Neuron (in vitro differentiated cells): ENCODE measurements around the gene EIF4E1B.

ENCODE experiments used
- H2AFZ ChIP-seq: one replicate; pipeline ENCODE4 v1.6.1; 2013; ENCODE audit warnings: low read depth, mild to moderate bottlenecking, inconsistent platforms, low read length, moderate library complexity
- H3K27me3 ChIP-seq: one replicate; pipeline ENCODE4 v1.6.1; 2013; ENCODE audit warnings: low read length; ENCODE audit not compliant: insufficient read depth
- H3K36me3 ChIP-seq: one replicate; pipeline ENCODE4 v1.6.1; 2013; ENCODE audit warnings: low read length; ENCODE audit not compliant: insufficient read depth
- H3K4me1 ChIP-seq: one replicate; pipeline ENCODE4 v1.6.1; 2013; ENCODE audit warnings: low read length; ENCODE audit not compliant: insufficient read depth
- H3K4me3 ChIP-seq: 2 replicates; pipeline ENCODE4 v1.5.1; 2013; ENCODE audit warnings: mild to moderate bottlenecking, low read length, moderate library complexity
- H3K9me3 ChIP-seq: one replicate; pipeline ENCODE4 v1.6.1; 2013; ENCODE audit warnings: low read length

Gene EIF4E1B

DNA sequence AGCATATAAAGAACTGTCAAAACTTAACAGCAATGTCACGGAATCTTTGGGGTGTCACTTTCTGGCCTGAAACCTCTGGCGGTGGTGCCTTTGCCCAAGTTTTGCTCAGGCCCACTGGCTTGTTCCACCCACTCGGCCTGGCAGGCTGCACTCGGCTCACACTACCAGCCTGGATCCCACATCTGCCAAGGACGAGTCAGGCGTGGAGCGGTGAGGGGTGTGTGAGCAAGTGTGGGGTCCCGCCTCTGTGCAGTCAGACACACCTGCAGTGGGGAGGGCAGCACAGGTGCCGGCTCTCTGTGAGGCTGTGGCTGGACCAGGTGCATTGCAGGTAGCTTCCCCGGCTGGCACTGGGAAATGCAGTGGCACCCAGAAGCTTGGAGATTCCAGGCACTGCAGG lies 56.8 kb downstream of the EIF4E1B start:
- Histone ChIP-seq H2AFZ (no peak overlapping the region), H3K4me3 (no peak overlapping the region), H3K36me3 (no peaks in the 10 kb centered on the region), H3K27me3 (peaks cover 20% of the 10 kb centered on the region), H3K4me1 (no peaks in the 10 kb centered on the region), H3K9me3 (no peaks in the 10 kb centered on the region)

DNA sequence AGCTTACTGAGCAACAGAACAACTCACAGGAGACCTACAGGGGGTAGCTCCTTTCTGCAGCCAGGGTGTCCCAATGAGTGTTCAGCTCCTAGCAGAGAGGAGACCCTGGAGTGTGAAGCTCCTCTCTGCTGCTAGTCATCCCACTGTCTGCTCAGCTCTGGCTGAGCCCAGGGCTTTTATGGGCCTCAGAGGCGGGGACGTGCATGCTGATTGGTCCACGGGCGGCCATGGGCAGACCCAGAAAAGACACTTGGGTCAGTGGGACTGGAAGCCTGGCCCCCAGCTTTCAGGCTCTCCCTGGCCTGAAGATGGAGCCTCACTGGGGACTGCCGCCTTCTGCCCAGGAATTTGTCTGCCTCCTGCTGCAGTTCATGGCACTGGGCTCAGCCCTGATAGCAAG lies 57.4 kb downstream of the EIF4E1B start:
- H3K4me1 ChIP-seq, result no peaks in the 10 kb centered on the region
- no peak overlapping the region for H2AFZ ChIP-seq
- H3K4me3 ChIP-seq, result no peak overlapping the region
- H3K27me3 ChIP-seq, result peaks cover 15% of the 10 kb centered on the region
- H3K9me3 ChIP-seq, result no peaks in the 10 kb centered on the region
- no peaks in the 10 kb centered on the region for H3K36me3 ChIP-seq

DNA sequence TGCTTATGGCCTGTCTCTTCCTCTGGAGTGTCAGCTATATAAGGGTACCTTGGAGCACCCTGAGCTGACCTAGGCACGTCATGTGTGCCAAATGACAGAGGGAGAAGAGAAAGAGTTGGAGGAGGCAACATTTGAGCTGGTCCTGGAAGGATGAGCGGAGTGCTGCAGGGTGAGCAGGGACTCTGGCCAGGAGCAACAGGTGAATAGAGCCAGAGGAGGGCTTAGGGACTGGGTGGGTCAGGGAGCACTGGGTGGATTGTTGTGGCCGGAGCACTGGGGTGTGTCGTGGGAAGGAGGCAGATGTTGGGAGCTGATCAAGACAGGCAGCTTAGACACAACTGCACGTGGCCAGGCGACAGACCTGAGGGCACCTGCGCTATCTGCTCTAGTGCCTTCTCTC lies 60.4 kb downstream of the EIF4E1B start:
- no peaks in the 10 kb centered on the region for H3K9me3 ChIP-seq
- H3K36me3 ChIP-seq, result no peaks in the 10 kb centered on the region
- no peak overlapping the region for H3K4me3 ChIP-seq
- no peak overlapping the region for H2AFZ ChIP-seq
- peaks cover 34% of the 10 kb centered on the region for H3K27me3 ChIP-seq
- H3K4me1 ChIP-seq, result no peaks in the 10 kb centered on the region

DNA sequence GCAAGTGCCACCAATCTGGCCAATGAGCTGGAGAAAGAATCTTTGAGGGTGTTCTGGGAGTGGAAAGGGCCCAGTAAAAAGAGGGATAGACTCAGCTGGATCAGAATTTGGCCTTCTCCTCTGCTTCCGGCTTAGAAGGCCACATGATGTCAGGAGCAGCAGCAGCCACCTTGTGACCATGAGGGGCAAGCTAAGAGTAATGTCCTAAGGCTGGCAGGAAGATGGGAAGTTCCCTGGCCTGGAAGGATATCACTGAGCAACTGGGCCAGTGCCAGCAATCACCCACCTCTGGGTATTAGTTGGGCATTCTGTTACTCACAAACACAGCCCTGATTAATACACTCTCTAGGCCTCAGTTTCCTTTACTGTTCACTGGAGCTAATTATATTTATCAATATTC lies 61.0 kb downstream of the EIF4E1B start:
- no peak overlapping the region for H2AFZ ChIP-seq

DNA sequence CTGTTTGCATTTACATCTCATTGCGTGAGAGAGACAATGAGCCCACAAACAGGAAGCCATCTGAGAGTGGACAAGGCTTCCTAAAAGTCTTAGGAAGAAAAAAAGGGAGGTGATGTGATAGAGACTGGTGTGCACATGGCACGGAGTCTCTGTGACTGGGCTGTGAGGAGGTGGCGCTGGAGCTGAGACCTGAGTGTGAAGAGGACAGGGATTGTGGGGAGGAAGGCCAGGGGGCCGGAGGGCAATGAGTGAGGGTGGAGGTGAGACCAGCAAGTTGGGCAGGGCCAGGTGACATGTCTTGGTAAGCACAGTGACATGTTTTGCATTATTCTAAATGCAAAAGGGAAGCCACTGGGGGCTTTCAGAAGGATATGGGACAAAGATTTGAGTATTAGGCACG lies 61.9 kb downstream of the EIF4E1B start:
- Histone ChIP-seq H3K9me3 (no peaks in the 10 kb centered on the region), H3K27me3 (peaks cover 45% of the 10 kb centered on the region), H3K4me3 (no peak overlapping the region), H3K4me1 (no peaks in the 10 kb centered on the region), H3K36me3 (no peaks in the 10 kb centered on the region), H2AFZ (no peak overlapping the region)

More for the DNA sequence above, 61.0 kb downstream of the EIF4E1B start:
- Histone ChIP-seq H3K4me3 (no peak overlapping the region), H3K9me3 (no peaks in the 10 kb centered on the region), H3K27me3 (peaks cover 37% of the 10 kb centered on the region), H3K4me1 (no peaks in the 10 kb centered on the region), H3K36me3 (no peaks in the 10 kb centered on the region)

- Histone ChIP-seq H3K4me1 (no peaks in the 10 kb centered on the region), H2AFZ (no peak overlapping the region), H3K4me3 (no peak overlapping the region), H3K9me3 (no peaks in the 10 kb centered on the region), H3K36me3 (no peaks in the 10 kb centered on the region), H3K27me3 (peaks cover 46% of the 10 kb centered on the region)
Measured at GRCh38 chr5:176692839-176693476, 62.5 kb downstream of the EIF4E1B start.

DNA sequence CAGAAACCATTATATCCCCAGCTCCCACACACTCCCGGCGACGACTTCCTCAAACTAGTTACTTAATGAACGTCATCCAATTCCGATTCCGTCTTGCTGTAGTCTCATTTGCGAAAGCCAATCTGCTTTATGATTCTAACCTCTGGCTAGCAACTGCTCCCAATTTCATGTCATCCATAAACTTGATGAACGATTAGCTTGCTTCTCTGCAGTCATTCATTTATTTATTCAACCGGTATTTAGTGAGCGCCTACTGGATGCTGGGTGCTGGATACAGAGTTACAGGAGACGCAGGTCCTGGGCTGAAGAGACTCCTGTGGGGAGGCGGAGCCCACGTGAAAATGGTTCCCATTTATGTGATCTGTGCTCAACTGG lies 63.0 kb downstream of the EIF4E1B start:
- Histone ChIP-seq H3K9me3 (no peaks in the 10 kb centered on the region), H2AFZ (no peak overlapping the region), H3K4me1 (no peaks in the 10 kb centered on the region), H3K4me3 (no peak overlapping the region), H3K27me3 (peaks cover 50% of the 10 kb centered on the region), H3K36me3 (no peaks in the 10 kb centered on the region)

GRCh38 chr5:176694146-176694545 lies 63.7 kb downstream of the EIF4E1B start:
- Histone ChIP-seq H3K36me3 (no peaks in the 10 kb centered on the region), H3K4me1 (no peaks in the 10 kb centered on the region), H3K27me3 (peaks cover 55% of the 10 kb centered on the region), H3K4me3 (no peak overlapping the region), H3K9me3 (no peaks in the 10 kb centered on the region), H2AFZ (no peak overlapping the region)

- Histone ChIP-seq H3K4me1 (no peaks in the 10 kb centered on the region), H3K27me3 (peaks cover 55% of the 10 kb centered on the region), H3K9me3 (no peaks in the 10 kb centered on the region), H2AFZ (no peak overlapping the region), H3K4me3 (no peak overlapping the region), H3K36me3 (no peaks in the 10 kb centered on the region)
Measured at GRCh38 chr5:176694631-176695030, 64.2 kb downstream of the EIF4E1B start.

- no peaks in the 10 kb centered on the region for H3K4me1 ChIP-seq
- no peaks in the 10 kb centered on the region for H3K36me3 ChIP-seq
- H2AFZ ChIP-seq, result no peak overlapping the region
- peaks cover 55% of the 10 kb centered on the region for H3K27me3 ChIP-seq
- no peak overlapping the region for H3K4me3 ChIP-seq
- no peaks in the 10 kb centered on the region for H3K9me3 ChIP-seq
Measured at GRCh38 chr5:176695073-176695472, 64.6 kb downstream of the EIF4E1B start.
